ENCODE results near the gene ANO10. TPM values are rescaled to one million over a fixed set of nuclear protein-coding genes. Genes with fewer than 3 reads are reported as not detected.
A peak's percentile ranks its signal among the peaks of the same experiment; 100 is the strongest.
"Not testable (repeated sequence)": the region's sequence is repeated elsewhere in the genome, so short reads cannot be mapped to it uniquely, and the experiment has no call there.

The ANO10 gene
- total RNA-seq, 1 experiment from 2014 or later: 30.6 TPM

DNA sequence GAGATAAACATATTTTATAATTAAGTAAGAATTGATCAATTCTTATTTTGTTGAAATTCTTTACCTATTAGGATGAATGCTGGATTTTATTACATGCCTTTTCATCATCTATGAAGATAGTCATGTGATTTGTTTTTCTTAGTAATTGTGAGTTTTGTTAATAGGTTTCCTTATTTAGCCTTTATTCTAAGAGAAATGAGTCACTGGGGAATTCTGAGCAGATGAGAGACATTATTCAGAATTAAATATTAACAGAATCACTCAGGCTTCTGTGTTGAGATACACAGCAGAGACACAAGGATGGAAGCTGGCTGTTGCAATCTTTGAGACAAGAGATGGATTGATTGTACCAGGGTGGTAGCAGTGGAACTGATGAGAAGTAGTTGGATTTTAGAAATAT, 7.4 kb upstream of the ANO10 start:
- peak; percentile 22 for DNase-seq (ENCODE audit: low read depth)

DNA sequence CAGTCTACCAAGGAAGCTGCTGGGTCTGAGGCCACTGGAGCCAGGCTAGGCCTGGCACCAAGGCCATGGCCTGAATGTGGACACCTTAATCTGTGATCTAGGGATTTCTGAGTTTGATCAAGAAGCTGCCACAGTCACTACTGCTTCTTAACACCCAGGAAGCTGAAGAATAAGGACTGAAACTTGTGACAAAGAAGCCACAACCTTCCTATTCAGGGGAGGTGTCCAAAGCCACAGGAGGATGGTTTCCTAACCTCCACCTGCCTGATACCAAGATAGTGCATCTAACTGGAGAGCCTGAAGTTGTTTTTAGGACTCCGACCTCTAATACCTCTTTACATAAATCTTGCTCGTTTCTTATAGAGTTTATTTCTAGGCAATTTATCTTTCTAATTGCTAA, 5.5 kb upstream of the ANO10 start:
- no peak for DNase-seq (ENCODE audit: low read depth)

- DNase-seq (ENCODE audit: low read depth): no peak
Observed at GRCh38 chr3:43624619-43625305, 3.0 kb upstream of the ANO10 start.

- DNase-seq (ENCODE audit: low read depth): peak; percentile 24
Observed at GRCh38 chr3:43620831-43621655, 768 bp downstream of the ANO10 start.

- DNase-seq (ENCODE audit: low read depth): no peak
Observed at GRCh38 chr3:43619588-43619987, 2.2 kb downstream of the ANO10 start.

GRCh38 chr3:43618142-43618541, 3.7 kb downstream of the ANO10 start:
- no peak for DNase-seq (ENCODE audit: low read depth)

DNA sequence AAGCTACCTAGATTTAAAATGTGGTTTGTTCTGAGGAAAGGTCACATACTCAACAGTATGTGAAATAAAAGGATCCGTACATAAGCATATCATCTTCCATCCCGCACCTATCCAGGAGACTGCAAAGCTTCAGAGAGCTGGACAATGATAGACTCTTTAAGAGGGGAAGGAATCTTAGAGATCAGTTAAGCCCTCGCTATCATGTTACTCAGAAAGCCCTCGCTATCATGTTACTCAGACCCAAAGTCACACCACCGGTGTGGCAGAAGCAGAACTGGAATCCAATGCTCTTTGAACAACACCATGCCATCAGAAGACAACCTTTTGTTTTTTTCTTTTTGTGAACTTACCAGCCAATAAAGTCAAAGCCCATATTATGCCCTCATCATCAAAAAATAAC, 5.8 kb downstream of the ANO10 start:
- DNase-seq (ENCODE audit: low read depth): no peak

GRCh38 chr3:43615133-43615532, 6.7 kb downstream of the ANO10 start:
- DNase-seq (ENCODE audit: low read depth): no peak

- DNase-seq (ENCODE audit: low read depth): no peak
Observed at GRCh38 chr3:43613976-43614375, 7.8 kb downstream of the ANO10 start.

DNA sequence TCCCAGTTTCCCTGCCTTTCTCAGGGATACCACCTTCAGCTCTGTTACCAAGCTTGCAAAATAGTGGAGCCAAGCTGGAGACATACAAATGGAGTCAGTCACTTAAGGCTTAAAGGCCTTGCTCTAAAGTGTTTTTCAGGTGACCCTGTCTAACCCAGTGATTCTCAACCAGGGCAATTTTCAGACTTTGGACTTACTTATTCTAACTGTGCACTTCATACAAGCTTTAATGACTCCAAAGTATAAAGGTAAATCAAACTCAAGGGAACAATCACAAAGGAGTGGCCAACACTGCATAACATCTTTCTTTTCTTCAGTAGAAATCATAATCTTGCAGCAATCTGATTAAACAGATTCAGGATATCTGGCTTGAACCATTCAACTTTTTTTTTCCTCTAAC, 9.4 kb downstream of the ANO10 start:
- no peak for DNase-seq (ENCODE audit: low read depth)

DNA sequence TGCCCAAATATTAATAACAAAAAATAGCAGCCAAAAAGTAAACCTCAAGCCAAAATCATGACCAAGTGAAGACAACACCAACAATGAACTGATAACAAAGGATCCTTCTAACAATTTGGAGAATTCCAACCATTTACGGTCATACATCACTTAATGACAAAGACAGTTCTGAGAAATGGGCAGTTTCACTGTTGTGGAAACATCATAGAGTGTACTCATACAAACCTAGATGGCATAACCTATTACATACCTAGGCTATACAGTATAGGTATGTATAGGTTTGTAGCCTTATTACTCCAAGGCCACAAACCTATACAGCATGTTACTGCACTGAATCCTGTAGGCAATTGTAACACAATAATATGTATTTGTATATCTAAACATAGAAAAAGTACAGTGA, 12.4 kb downstream of the ANO10 start:
- no peak for DNase-seq (ENCODE audit: low read depth)

- no peak for DNase-seq (ENCODE audit: low read depth)
Observed at GRCh38 chr3:43608751-43609150, 13.1 kb downstream of the ANO10 start.

GRCh38 chr3:43606284-43606683, 15.5 kb downstream of the ANO10 start:
- DNase-seq (ENCODE audit: low read depth): no peak

GRCh38 chr3:43599959-43600358, 21.9 kb downstream of the ANO10 start:
- DNase-seq (ENCODE audit: low read depth): not testable (repeated sequence)

DNA sequence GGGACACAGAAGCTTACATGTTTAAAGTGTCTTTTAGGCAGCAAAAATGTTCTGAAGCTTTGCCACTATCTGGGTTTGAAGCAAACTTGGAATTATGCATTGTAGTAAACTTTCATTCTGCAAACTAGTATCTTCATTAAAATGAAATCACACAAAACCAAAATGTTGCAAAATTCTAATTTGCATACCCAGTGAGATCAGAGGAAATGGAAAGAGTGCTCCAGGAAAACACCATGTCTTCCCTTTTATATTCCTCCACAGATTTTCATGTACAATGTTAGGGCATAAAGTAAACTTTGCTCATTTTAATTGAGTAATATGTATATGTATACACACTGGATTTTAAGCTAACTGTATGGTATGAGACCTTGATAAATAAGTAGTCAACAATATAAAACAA, 23.9 kb downstream of the ANO10 start:
- no peak for DNase-seq (ENCODE audit: low read depth)

- DNase-seq (ENCODE audit: low read depth): not testable (repeated sequence)
Observed at GRCh38 chr3:43596178-43596577, 25.6 kb downstream of the ANO10 start.

- DNase-seq (ENCODE audit: low read depth): not testable (repeated sequence)
Observed at GRCh38 chr3:43595280-43595679, 26.5 kb downstream of the ANO10 start.

DNA sequence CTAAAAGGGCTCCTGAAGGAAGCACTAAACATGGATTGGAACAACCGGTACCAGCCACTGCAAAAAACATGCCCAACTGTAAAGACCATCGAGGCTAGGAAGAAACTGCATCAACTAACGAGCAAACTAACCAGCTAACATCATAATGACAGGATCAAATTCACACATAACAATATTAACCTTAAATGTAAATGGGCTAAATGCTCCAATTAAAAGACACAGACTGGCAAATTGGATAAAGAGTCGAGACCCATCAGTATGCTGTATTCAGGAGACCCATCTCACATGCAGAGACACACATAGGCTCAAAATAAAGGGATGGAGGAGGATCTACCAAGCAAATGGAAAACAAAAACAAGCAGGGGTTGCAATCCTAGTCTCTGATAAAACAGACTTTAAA, 28.2 kb downstream of the ANO10 start:
- DNase-seq (ENCODE audit: low read depth): not testable (repeated sequence)

DNA sequence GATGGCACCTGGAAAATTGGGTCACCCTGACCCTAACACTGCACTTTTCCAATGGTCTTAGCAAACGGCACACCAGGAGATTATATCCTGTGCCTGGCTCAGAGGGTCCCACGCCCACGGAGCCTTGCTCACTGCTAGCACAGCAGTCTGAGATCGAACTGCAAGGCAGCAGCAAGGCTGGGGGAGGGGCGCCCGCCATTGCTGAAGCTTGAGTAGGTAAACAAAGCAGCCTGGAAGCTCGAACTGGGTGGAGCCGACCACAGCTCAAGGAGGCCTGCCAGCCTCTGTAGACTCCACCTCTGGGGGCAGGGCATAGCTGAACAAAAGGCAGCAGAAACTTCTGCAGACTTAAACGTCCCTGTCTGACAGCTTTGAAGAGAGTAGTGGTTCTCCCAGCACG, 29.9 kb downstream of the ANO10 start:
- not testable (repeated sequence) for DNase-seq (ENCODE audit: low read depth)

GRCh38 chr3:43587303-43587702, 34.5 kb downstream of the ANO10 start:
- no peak for DNase-seq (ENCODE audit: low read depth)

DNA sequence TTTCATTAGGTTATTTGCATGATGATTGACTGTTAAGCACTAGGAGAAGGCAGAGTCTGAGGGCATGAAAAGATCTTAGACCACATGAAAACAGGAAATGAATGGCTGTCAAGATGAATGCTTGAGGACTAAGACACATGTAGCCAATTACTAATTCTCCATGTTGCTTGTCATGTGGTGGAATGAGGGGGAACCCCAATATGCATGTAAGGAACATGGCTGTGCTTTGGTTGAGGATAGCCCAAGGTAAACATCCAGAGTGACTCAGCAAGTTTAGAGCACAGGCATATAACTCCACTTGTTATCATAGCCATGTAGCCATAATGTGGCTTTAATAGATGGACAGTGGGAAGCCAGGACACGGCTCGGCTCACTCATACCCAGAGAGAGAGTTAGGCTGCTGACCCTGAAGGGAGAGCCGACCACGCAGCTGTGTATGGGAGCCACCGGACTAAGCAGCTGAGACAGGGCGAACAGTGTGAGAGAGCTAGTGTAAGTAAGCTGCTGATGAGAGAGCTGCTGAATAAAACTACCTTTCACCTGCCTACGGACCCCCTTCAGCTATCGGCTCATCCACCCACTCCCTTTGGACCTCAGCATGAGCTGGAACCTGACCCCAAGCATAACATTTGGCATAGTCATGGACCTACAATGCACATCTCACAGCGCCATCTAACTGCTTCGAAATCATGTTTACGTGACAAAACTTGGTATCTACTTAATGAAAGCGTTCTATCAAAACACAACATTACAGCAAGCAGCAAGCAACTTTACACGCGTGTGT, 37.6 kb downstream of the ANO10 start:
- no peak for DNase-seq (ENCODE audit: low read depth)

- no peak for DNase-seq (ENCODE audit: low read depth)
Observed at GRCh38 chr3:43583481-43583880, 38.3 kb downstream of the ANO10 start.

DNA sequence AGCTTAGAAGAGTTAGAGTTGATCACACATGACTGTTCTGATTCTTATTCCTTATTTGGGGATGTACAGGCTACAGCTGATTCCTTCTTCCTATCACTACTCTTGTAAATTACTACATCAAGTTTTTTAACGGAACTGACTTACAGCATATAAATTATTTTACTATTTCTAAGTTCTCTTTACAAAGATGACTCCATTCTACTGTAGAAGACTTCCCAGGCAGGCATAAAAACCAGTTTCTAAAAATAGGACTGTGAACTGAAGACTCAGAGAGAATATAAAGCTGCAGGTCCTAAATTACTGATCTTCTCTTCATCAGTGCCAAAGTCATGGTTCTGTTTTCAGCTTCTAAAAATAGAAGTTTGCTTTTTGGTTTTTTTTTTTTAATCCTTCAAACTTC, 38.9 kb downstream of the ANO10 start:
- no peak for DNase-seq (ENCODE audit: low read depth)

All from M059J (cell line).